ENCODE data around the gene SHISAL2B. TPM values are rescaled to one million over a fixed set of nuclear protein-coding genes. Genes with fewer than 3 reads are reported as not detected.

SHISAL2B gene
- polyA plus RNA-seq, 3 donors: not detected

DNA sequence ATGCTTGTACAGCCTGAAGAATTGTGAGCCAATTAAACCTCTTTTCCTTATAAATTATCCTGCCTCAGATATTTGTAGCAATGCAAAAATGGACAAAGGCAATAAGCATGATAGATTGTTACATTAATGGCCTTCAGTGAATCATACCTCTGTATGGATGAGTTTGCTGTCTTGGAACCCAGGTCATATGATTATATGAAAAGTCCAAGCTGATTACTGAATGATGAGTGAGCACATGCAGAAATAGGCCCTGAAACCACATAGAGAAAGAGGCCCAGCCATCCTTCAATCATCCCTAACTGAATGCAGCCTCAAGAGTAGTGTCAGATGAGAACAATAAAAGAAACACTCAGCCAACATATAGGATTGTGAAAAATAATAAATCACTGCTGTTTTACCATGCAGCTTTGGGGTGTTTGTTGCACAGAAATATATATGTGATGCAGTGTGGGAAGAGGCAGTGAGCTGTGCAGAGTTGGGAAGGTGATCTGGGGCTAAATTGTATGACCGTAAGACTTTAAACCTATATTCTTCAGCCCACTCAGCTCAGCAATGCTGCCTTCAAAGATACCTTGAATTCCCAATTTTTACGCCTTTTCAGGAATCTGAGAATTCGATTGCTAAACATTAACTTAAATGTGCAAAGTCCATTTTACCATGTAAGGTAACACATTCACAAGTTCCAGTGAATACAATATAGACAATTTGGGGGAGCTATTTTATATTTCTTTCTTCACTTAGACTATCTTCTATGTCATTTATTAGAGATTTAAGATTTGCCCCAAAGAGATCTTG lies 36.3 kb upstream of the SHISAL2B start:
- no peak overlapping the region for H3K27ac Mint-ChIP-seq

DNA sequence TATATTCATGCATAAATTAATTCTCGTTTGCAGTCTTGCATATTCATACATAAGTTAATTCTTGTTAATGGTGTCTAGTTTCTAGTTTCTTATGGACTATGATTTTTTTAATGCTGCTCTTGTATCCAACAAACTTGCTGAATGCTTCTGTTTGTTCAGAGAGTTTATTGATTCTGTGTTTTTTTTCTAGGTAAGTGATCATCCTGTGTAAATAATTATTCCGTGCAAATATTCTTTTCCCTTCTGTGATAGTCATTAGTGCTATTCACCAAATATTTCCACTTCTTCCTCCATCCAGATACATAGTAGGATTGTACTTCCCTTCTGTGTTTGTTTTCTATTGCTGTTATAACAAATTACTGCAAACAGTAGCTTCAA lies 35.8 kb upstream of the SHISAL2B start:
- H4K20me1 ChIP-seq (ENCODE audit: insufficient read depth, low read length): no peaks in the 10 kb centered on the region
- no peaks in the 10 kb centered on the region for H3K4me1 ChIP-seq (ENCODE audit: control insufficient read depth in 1 of 2, insufficient read depth in 2 of 2, low read length in 2 of 2)
- no peak overlapping the region for H2AFZ ChIP-seq (ENCODE audit: insufficient read depth, low read depth, low read length, poor library complexity, severe bottlenecking)
- H3K4me2 ChIP-seq (replicated peaks; ENCODE audit: extremely low read depth, low read length, poor library complexity, severe bottlenecking): no peak overlapping the region
- TF ChIP-seq, protein P1, sequence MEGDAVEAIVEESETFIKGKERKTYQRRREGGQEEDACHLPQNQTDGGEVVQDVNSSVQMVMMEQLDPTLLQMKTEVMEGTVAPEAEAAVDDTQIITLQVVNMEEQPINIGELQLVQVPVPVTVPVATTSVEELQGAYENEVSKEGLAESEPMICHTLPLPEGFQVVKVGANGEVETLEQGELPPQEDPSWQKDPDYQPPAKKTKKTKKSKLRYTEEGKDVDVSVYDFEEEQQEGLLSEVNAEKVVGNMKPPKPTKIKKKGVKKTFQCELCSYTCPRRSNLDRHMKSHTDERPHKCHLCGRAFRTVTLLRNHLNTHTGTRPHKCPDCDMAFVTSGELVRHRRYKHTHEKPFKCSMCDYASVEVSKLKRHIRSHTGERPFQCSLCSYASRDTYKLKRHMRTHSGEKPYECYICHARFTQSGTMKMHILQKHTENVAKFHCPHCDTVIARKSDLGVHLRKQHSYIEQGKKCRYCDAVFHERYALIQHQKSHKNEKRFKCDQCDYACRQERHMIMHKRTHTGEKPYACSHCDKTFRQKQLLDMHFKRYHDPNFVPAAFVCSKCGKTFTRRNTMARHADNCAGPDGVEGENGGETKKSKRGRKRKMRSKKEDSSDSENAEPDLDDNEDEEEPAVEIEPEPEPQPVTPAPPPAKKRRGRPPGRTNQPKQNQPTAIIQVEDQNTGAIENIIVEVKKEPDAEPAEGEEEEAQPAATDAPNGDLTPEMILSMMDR (IDR thresholded peaks at IDR 0.05): no peak
- WGBS (ENCODE audit: insufficient coverage): no CpG with 5 or more reads among the region's 2 CpGs
- no peak overlapping the region for H3K27ac ChIP-seq (ENCODE audit: low read depth in 1 of 2, low read length in 2 of 2)
- Mint-ChIP-seq H3K4me3 (no peak overlapping the region), H3K27ac (no peak overlapping the region), H3K36me3 (no peaks in the 10 kb centered on the region), H3K9me3 (peaks cover 8 to 29% (median 16%) of the 10 kb centered on the region in 7 donors), H3K4me1 (no peaks in the 10 kb centered on the region), H3K27me3 (ENCODE audit: low read depth in 3 of 3) (peaks cover 0 to 2% (median 2%) of the 10 kb centered on the region in 3 donors)
- no peaks in the 10 kb centered on the region for H3K27me3 ChIP-seq (ENCODE audit: control insufficient read depth in 2 of 2, insufficient read depth in 2 of 2, low read length in 2 of 2)
- no peaks in the 10 kb centered on the region for H3K79me2 ChIP-seq (ENCODE audit: insufficient read depth, low read length)
- no peak overlapping the region for H3K9ac ChIP-seq (ENCODE audit: insufficient read depth, low read length, poor library complexity, severe bottlenecking)
- intact Hi-C loops (cut with micrococcal nuclease): no loop called here
- peaks cover 0 to 8% of the 10 kb centered on the region in 2 donors for H3K9me3 ChIP-seq (replicated peaks in 1 of 2; ENCODE audit: control insufficient read depth in 1 of 2, insufficient read depth in 1 of 2, low read length in 2 of 2)
- no peak for DNase-seq
- no peaks in the 10 kb centered on the region for H3K36me3 ChIP-seq (replicated peaks in 1 of 2; ENCODE audit: control insufficient read depth in 1 of 2, insufficient read depth in 2 of 2, low read length in 2 of 2)
- no peak overlapping the region for H3K4me3 ChIP-seq (replicated peaks in 1 of 3; ENCODE audit: low read depth in 2 of 3, low read length in 3 of 3)

More for the DNA sequence above, 36.3 kb upstream of the SHISAL2B start:
- peaks cover 0 to 2% (median 0%) of the 10 kb centered on the region in 3 donors for H3K27me3 Mint-ChIP-seq (ENCODE audit: low read depth in 3 of 3)
- Histone ChIP-seq H3K4me1 (ENCODE audit: control insufficient read depth in 1 of 2, insufficient read depth in 2 of 2, low read length in 2 of 2) (no peaks in the 10 kb centered on the region), H3K4me2 (replicated peaks; ENCODE audit: extremely low read depth, low read length, poor library complexity, severe bottlenecking) (no peak overlapping the region), H3K4me3 (replicated peaks in 1 of 3; ENCODE audit: low read depth in 2 of 3, low read length in 3 of 3) (no peak overlapping the region), H3K79me2 (ENCODE audit: insufficient read depth, low read length) (no peaks in the 10 kb centered on the region), H3K27ac (ENCODE audit: low read depth in 1 of 2, low read length in 2 of 2) (no peak overlapping the region), H3K27me3 (ENCODE audit: control insufficient read depth in 2 of 2, insufficient read depth in 2 of 2, low read length in 2 of 2) (no peaks in the 10 kb centered on the region), H4K20me1 (ENCODE audit: insufficient read depth, low read length) (no peaks in the 10 kb centered on the region), H3K9me3 (replicated peaks in 1 of 2; ENCODE audit: control insufficient read depth in 1 of 2, insufficient read depth in 1 of 2, low read length in 2 of 2) (peaks cover 0 to 8% of the 10 kb centered on the region in 2 donors), H3K9ac (ENCODE audit: insufficient read depth, low read length, poor library complexity, severe bottlenecking) (no peak overlapping the region), H3K36me3 (replicated peaks in 1 of 2; ENCODE audit: control insufficient read depth in 1 of 2, insufficient read depth in 2 of 2, low read length in 2 of 2) (no peaks in the 10 kb centered on the region), H2AFZ (ENCODE audit: insufficient read depth, low read depth, low read length, poor library complexity, severe bottlenecking) (no peak overlapping the region)
- no peak overlapping the region for H3K4me3 Mint-ChIP-seq
- no peaks in the 10 kb centered on the region for H3K4me1 Mint-ChIP-seq
- WGBS (ENCODE audit: insufficient coverage): no CpG with 5 or more reads among the region's 3 CpGs
- TF ChIP-seq, protein P1 (IDR thresholded peaks at IDR 0.05): no peak
- intact Hi-C loops (cut with micrococcal nuclease): no loop called here
- DNase-seq: no peak
- peaks cover 8 to 31% (median 16%) of the 10 kb centered on the region in 7 donors for H3K9me3 Mint-ChIP-seq
- H3K36me3 Mint-ChIP-seq: no peaks in the 10 kb centered on the region
